Nephron progenitor cell (in vitro differentiated cells): Measurements from ENCODE around the gene TEAD1.

Experiments used
- DNase-seq: peaks from one replicate; pipeline ENCODE4 v3.0.0; 2021
- H3K27ac Mint-ChIP-seq: 2 replicates; pipeline ENCODE4 v1.8.0; 2021; ENCODE audit warnings: mild to moderate bottlenecking, moderate library complexity, mixed read lengths
- H3K27me3 Mint-ChIP-seq: 2 replicates; pipeline ENCODE4 v1.8.0; 2021; ENCODE audit warnings: mild to moderate bottlenecking, low read depth, mixed read lengths; ENCODE audit not compliant: poor library complexity
- H3K36me3 Mint-ChIP-seq: 2 replicates; pipeline ENCODE4 v1.8.0; 2021; ENCODE audit warnings: low read depth, mixed read lengths
- H3K4me1 Mint-ChIP-seq: 2 replicates; pipeline ENCODE4 v1.8.0; 2021; ENCODE audit warnings: mixed read lengths
- H3K4me3 Mint-ChIP-seq: 2 replicates; pipeline ENCODE4 v1.8.0; 2021; ENCODE audit warnings: mild to moderate bottlenecking, moderate library complexity, mixed read lengths
- H3K9me3 Mint-ChIP-seq: 2 replicates; pipeline ENCODE4 v1.8.0; 2021; ENCODE audit warnings: mild to moderate bottlenecking, moderate library complexity, mixed read lengths
- TF ChIP-seq, protein P1 (sequence below): fragments of 200-600 bp; sonication (generic); IDR thresholded peaks from 2 replicates; pipeline ENCODE4 v1.5.0; 2021; ENCODE audit warnings: antibody characterized with exemption

The TEAD1 gene

DNA sequence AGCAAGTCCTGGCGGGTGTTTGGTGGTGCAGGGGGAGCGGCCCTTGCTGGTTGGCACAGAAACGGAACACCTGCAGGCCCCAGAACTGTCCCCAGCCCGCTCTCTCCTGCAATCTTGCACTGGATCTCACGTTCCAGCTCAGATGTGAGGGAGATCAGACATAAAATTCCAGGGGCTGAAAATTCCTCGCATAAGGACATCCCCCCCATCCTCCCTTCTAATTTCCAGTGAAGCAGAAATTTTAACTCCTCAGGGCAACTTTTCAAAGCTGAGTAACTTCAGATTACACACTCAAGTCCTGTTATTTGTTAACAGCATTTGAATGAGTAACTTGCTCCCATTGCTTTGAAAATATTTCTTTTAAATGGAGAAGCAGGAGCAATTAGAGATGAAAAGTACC lies 294.6 kb downstream of the TEAD1 start:
- H3K36me3 Mint-ChIP-seq: no peaks in the 10 kb centered on the region
- no peak for DNase-seq
- no peaks in the 10 kb centered on the region for H3K9me3 Mint-ChIP-seq
- H3K4me1 Mint-ChIP-seq: peaks cover 29% of the 10 kb centered on the region
- peaks cover 4% of the 10 kb centered on the region for H3K27me3 Mint-ChIP-seq
- no peak overlapping the region for H3K27ac Mint-ChIP-seq
- no peak overlapping the region for H3K4me3 Mint-ChIP-seq
- TF ChIP-seq, protein P1, sequence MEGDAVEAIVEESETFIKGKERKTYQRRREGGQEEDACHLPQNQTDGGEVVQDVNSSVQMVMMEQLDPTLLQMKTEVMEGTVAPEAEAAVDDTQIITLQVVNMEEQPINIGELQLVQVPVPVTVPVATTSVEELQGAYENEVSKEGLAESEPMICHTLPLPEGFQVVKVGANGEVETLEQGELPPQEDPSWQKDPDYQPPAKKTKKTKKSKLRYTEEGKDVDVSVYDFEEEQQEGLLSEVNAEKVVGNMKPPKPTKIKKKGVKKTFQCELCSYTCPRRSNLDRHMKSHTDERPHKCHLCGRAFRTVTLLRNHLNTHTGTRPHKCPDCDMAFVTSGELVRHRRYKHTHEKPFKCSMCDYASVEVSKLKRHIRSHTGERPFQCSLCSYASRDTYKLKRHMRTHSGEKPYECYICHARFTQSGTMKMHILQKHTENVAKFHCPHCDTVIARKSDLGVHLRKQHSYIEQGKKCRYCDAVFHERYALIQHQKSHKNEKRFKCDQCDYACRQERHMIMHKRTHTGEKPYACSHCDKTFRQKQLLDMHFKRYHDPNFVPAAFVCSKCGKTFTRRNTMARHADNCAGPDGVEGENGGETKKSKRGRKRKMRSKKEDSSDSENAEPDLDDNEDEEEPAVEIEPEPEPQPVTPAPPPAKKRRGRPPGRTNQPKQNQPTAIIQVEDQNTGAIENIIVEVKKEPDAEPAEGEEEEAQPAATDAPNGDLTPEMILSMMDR: no peak

DNA sequence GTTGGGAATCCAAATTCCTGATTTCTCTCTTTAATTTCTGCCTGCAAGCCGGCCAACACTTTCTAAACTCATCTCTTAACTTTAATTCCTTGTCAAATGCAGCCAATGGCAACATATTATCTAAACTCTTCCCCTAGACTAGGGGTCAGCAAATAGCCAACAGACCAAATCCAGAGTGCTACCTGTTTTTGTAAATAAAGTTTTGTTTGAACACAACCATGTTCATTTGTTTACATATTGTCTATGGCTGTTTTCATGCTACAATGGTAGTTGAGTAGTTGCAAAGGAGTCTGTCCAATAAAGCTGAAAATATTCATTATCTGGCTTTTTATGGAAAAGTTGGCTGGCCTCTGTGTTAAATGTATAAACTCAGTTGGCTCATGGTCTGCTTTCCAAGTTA lies 297.7 kb downstream of the TEAD1 start:
- H3K4me3 Mint-ChIP-seq: no peak overlapping the region
- TF ChIP-seq, protein P1: no peak
- no peak overlapping the region for H3K27ac Mint-ChIP-seq
- no peaks in the 10 kb centered on the region for H3K36me3 Mint-ChIP-seq
- DNase-seq: no peak
- H3K9me3 Mint-ChIP-seq: no peaks in the 10 kb centered on the region
- H3K27me3 Mint-ChIP-seq: no peaks in the 10 kb centered on the region
- peaks cover 15% of the 10 kb centered on the region for H3K4me1 Mint-ChIP-seq

DNA sequence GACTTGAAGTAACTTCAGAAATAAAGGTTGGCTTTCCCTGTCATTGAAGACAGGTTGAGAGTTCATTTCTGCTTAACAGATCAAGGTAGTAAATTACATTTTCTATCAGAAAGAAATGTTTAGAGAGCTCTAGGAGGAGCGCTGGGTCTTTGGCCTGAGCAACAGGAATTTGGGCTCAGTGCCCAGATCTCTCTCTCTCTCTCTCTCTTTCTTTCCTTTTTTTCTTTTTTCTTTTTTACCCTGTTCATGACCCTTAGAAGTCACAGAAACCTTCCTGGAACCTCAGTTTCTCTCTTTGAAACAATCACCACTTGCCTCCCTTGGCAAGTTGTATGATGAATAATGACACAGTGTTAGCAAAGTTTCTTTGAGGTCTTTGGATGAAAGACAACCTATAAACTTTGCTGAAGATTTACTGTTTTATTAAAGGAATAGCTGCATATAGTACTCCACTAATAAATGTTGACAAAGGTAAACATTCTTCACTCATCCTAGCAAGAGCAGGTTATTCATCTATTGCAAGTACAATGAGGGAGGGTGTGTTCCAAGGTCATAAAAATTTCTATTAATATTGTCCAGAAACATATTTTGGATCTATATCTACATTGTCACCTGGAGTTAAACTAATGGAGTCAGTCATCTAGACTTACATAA lies 299.4 kb downstream of the TEAD1 start:
- TF ChIP-seq, protein P1: no peak
- Mint-ChIP-seq H3K9me3 (no peaks in the 10 kb centered on the region), H3K36me3 (no peaks in the 10 kb centered on the region), H3K27me3 (no peaks in the 10 kb centered on the region), H3K4me3 (no peak overlapping the region), H3K27ac (no peak overlapping the region), H3K4me1 (peaks cover 13% of the 10 kb centered on the region)
- no peak for DNase-seq

DNA sequence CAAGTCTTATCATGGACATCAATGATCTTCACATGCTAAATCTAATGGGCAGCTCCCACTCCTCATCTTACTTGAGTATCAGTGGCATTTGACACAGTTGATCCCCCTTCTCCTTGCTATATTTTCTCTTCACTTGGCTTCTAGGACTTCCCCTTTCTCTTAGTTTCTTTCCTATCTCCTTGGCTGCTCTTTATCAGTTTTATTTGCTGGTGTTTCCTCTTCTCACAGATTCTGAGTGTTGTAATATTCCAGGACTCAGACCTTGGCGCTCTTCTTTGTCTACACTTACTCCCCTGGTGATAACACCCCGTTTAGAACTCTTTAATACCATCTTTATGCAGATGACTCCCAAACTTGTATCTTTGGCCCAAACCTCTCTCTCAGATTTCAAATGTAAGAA lies 301.0 kb downstream of the TEAD1 start:
- no peaks in the 10 kb centered on the region for H3K36me3 Mint-ChIP-seq
- H3K4me3 Mint-ChIP-seq: no peak overlapping the region
- H3K9me3 Mint-ChIP-seq: no peaks in the 10 kb centered on the region
- H3K4me1 Mint-ChIP-seq: peaks cover 22% of the 10 kb centered on the region
- no peak for DNase-seq
- H3K27me3 Mint-ChIP-seq: peaks cover 5% of the 10 kb centered on the region
- no peak overlapping the region for H3K27ac Mint-ChIP-seq
- TF ChIP-seq, protein P1: no peak

DNA sequence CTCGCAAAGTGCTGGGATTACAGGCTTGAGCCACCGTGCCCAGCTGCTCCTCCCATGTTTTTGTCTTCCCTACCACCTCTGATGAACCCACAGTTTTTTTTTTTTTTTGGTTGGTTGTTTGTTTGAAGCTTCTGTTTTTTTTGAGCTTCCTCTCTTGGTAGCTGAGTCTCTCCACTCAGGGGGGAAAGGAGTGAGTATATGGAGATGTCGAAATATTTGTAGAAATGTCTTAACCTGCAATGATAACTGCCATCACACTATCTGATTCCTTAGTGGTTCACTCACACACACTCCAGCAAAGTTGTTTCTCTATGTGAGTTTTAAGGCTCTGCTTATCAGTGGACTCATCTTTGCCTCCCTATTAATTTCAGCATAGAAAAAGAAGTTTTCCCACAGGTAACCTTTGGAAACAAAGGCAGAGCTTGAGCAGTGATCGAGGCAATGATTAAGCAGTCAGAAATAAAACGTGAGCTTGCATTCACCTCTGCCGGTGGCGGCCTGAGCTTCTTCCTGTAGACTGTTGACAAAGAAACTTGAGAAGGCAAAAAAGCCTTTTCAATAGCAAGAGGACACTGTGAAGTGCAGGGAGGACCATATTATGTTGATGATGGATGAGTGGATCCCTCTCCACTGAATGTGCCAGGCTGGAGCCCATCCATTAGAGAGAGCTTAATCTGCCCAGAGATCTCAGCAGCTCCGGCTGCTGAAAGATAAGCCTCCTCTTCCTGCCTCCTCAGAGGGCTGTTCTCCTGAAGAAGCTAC lies 305.9 kb downstream of the TEAD1 start:
- H3K36me3 Mint-ChIP-seq: no peaks in the 10 kb centered on the region
- peak; percentile 21 for DNase-seq

More for the DNA sequence above, 305.9 kb downstream of the TEAD1 start:
- Mint-ChIP-seq H3K27ac (peak overlapping the region; percentile 88), H3K4me3 (peak overlapping the region; percentile 60), H3K27me3 (peaks cover 11% of the 10 kb centered on the region), H3K4me1 (peaks cover 56% of the 10 kb centered on the region), H3K9me3 (no peaks in the 10 kb centered on the region)
- TF ChIP-seq, protein P1: no peak
